KOPT-K1 (cell line): ENCODE measurements around the gene ZNF595.

Experiments used
- H3K27ac ChIP-seq: fragments of 200-600 bp; sonication (generic); 2 replicates; pipeline ENCODE4 v1.5.1; 2016; ENCODE audit warnings: antibody characterized with exemption, mild to moderate bottlenecking, low read depth, low read length; ENCODE audit not compliant: poor library complexity, severe bottlenecking
- H3K36me3 ChIP-seq: fragments of 200-600 bp; sonication (generic); 2 replicates; pipeline ENCODE4 v1.5.1; 2017; ENCODE audit warnings: antibody characterized with exemption, mild to moderate bottlenecking, low read length, moderate library complexity; ENCODE audit not compliant: insufficient read depth
- H3K9me3 ChIP-seq: fragments of 200-600 bp; sonication (generic); 2 replicates; pipeline ENCODE4 v1.5.1; 2017; ENCODE audit warnings: antibody characterized with exemption, low read length, mild to moderate bottlenecking; ENCODE audit not compliant: insufficient read depth, poor library complexity, severe bottlenecking

Gene ZNF595

GRCh38 chr4:120616-121015 lies 67.5 kb downstream of the ZNF595 start:
- H3K9me3 ChIP-seq = peaks cover 72% of the 10 kb centered on the region
- H3K27ac ChIP-seq = peak overlapping the region; percentile 26
- H3K36me3 ChIP-seq = peaks cover 3% of the 10 kb centered on the region

- H3K36me3 ChIP-seq = peaks cover 12% of the 10 kb centered on the region
- peaks cover 81% of the 10 kb centered on the region for H3K9me3 ChIP-seq
- peak overlapping the region; percentile 26 for H3K27ac ChIP-seq
These were observed 68.4 kb downstream of the ZNF595 start for GRCh38 chr4:121408-122084.

- Histone ChIP-seq H3K9me3 (peaks cover 66% of the 10 kb centered on the region), H3K36me3 (peaks cover 17% of the 10 kb centered on the region), H3K27ac (peak overlapping the region; percentile 94)
These were observed 70.8 kb downstream of the ZNF595 start for GRCh38 chr4:123922-124274.

DNA sequence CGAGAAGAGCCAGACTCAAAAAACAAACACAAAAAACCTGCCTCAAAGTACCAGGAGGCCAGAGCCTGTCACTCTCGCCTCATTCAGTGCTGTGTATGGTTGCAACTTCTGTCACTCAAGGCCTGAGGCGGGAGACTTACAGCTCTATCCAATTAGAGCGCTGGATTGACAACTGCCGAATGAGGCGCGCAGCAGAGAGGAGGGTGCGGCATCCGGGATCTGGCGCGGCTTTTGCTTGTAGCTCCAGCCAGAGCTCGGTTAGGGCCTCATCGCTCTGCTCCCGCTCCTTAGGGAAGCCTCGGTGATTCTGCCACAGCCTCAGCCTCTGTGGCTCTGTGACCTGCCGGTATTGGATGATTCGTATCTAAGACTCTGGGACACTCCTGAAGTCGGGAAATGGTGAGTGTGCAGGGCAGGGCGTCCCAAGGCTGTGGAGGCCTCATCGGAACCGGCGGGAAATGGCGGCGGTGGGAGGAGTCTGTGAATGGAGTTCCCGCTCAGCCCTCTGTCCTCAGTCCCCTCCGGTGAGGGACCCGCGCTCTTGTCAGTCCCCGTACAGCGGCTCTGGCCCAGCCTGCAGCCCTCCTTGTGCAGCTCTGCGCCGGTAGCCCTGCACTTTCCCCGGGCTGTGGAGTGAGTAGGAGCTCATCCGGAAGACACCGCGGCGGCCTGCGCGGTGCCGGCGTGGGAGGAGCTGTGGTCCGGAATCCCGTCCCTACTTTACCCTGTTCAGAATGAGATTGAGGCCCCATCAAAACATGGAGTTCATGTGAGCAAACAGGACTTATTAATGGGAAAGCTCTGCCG lies 71.4 kb downstream of the ZNF595 start, which contains the start of gene ZNF718:
Gene ZNF718, plus strand, starts transcription at position 227 of the 807 bp plus-strand sequence. Its CDS starts 170 bp downstream, at position 397.
- Histone ChIP-seq H3K27ac (peak within 1 kb of the TSS; percentile 94), H3K36me3 (peaks cover 17% of the 10 kb centered on the region), H3K9me3 (peaks cover 61% of the 10 kb centered on the region)

- H3K36me3 ChIP-seq = peaks cover 17% of the 10 kb centered on the region
- H3K27ac ChIP-seq = peak overlapping the region; percentile 94
These were observed 72.1 kb downstream of the ZNF595 start for GRCh38 chr4:125091-125771.

GRCh38 chr4:125833-126232 lies 72.7 kb downstream of the ZNF595 start:
- H3K36me3 ChIP-seq = peaks cover 17% of the 10 kb centered on the region
- H3K27ac ChIP-seq = peak overlapping the region; percentile 94
- peaks cover 49% of the 10 kb centered on the region for H3K9me3 ChIP-seq

More at GRCh38 chr4:125091-125771, 72.1 kb downstream of the ZNF595 start:
- H3K9me3 ChIP-seq = peaks cover 55% of the 10 kb centered on the region

GRCh38 chr4:132483-132882 lies 79.4 kb downstream of the ZNF595 start:
- Histone ChIP-seq H3K27ac (no peak overlapping the region), H3K9me3 (peaks cover 46% of the 10 kb centered on the region), H3K36me3 (peaks cover 46% of the 10 kb centered on the region)
